ENCODE measurements around the gene EZH2. TPM values are rescaled to one million over a fixed set of nuclear protein-coding genes. Genes with fewer than 3 reads are reported as not detected.

The EZH2 gene
- total and polyA plus RNA-seq, 2 donors (not counting 3 experiments of a cell fraction or from before 2014, with no cell fraction given) = 16.9 to 33.4 TPM

GRCh38 chr7:148819697-148820360, 64.3 kb downstream of the EZH2 start:
- ChIA-PET CTCF (interaction anchor here (0.6 to 1.6 kb wide), 5 partner anchors 9 to 246 kb away, joined by 3 to 6 read pairs (median 5); no protein-coding TSS in a partner anchor), POLR2A (no interaction called here)
- peak overlapping the region; percentile 37 for H3K4me2 ChIP-seq (ENCODE audit: insufficient read depth, low read length)
- intact Hi-C loops (cut with micrococcal nuclease) = loop anchor here (2.0 to 10.0 kb wide), 2 partner anchors 63 to 145 kb away; no protein-coding TSS in a partner anchor
- H3K27me3 ChIP-seq (ENCODE audit: control insufficient read depth in 2 of 2, insufficient read depth in 2 of 2, low read length in 2 of 2) = no peaks in the 10 kb centered on the region
- H2AFZ ChIP-seq (ENCODE audit: low read depth, low read length) = no peak overlapping the region
- TF ChIP-seq CTCF (IDR thresholded peaks at IDR 0.05; ENCODE audit: extremely low read depth in 1 of 2, insufficient read depth in 1 of 2, low read depth in 1 of 2, low read length in 2 of 2) (no peak), MAX (IDR thresholded peaks at IDR 0.05; ENCODE audit: insufficient read depth, insufficient read length) (no peak), POLR2AphosphoS5 (IDR thresholded peaks at IDR 0.05; ENCODE audit: insufficient read depth, low read depth, low read length) (no peak), JUN (IDR thresholded peaks at IDR 0.05; ENCODE audit: borderline replicate concordance, insufficient read depth, insufficient read length, low read depth) (no peak), FOS (IDR thresholded peaks at IDR 0.05; ENCODE audit: borderline replicate concordance, insufficient read depth, low read length) (peak; percentile 33), MYC (IDR thresholded peaks at IDR 0.05; ENCODE audit: low read depth, low read length) (no peak)
- no TSS peak for BruUV-seq (replicated peaks)
- H3K79me2 ChIP-seq (ENCODE audit: control insufficient read depth, insufficient read depth, low read length) = peaks cover 2% of the 10 kb centered on the region
- H3K9ac ChIP-seq (replicated peaks; ENCODE audit: extremely low read depth, insufficient read depth, low read length) = no peak overlapping the region
- peaks cover 3 to 10% of the 10 kb centered on the region in 2 experiments for H3K36me3 ChIP-seq (ENCODE audit: control insufficient read depth in 2 of 2, extremely low read depth in 1 of 2, insufficient read depth in 2 of 2, low read length in 2 of 2)
- dilution Hi-C loops (cut with MboI; ENCODE audit: extremely low pct_ligation_motif_present, low sequenced_read_pairs) = no loop called here
- no peak overlapping the region for H3K4me3 ChIP-seq (replicated peaks in 1 of 3; ENCODE audit: insufficient read depth in 1 of 3, low read depth in 1 of 3, low read length in 3 of 3)
- no peaks in the 10 kb centered on the region for H4K20me1 ChIP-seq (replicated peaks; ENCODE audit: control insufficient read depth, extremely low read depth, insufficient read depth, low read length)
- DNase-seq (ENCODE audit: low read depth, low spot score) (peak; percentile 33), FAIRE-seq (peak; percentile 71)
- H3K9me3 ChIP-seq (replicated peaks; ENCODE audit: control insufficient read depth, insufficient read depth, low read length) = no peaks in the 10 kb centered on the region
- H3K27ac ChIP-seq (ENCODE audit: insufficient read depth, low read depth, low read length) = peak overlapping the region; percentile 22
- H3K4me1 ChIP-seq (ENCODE audit: control insufficient read depth, extremely low read depth, insufficient read depth, low read length) = peaks cover 29% of the 10 kb centered on the region
- no peaks in the 10 kb centered on the region for H3K9me1 ChIP-seq (replicated peaks; ENCODE audit: control insufficient read depth, extremely low read depth, insufficient read depth, low read length)
